Measurements from ENCODE around the gene KCNN1. TPM values are rescaled to one million over a fixed set of nuclear protein-coding genes. Genes with fewer than 3 reads are reported as not detected.

KCNN1 gene
- total and polyA plus RNA-seq, 8 donors: 0.06 to 2.8 (median 2.1) TPM

DNA sequence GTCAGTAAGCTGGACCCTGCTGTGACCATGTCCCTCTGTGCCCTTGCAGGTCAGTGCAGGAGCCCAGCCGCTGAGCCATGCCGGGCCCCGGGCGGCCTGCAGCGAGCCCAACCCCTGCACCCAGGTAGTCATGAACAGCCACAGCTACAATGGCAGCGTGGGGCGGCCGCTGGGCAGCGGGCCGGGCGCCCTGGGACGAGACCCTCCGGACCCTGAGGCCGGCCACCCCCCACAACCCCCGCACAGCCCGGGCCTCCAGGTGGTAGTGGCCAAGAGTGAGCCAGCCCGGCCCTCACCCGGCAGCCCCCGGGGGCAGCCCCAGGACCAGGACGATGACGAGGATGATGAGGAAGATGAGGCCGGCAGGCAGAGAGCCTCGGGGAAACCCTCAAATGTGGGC, 6.9 kb downstream of the KCNN1 start:
- Histone ChIP-seq H3K27ac (no peak overlapping the region), H3K27me3 (peaks cover 0 to 6% of the 10 kb centered on the region in 2 donors), H3K4me3 (no peak overlapping the region), H3K9me3 (no peaks in the 10 kb centered on the region), H3K4me1 (no peaks in the 10 kb centered on the region), H3K36me3 (no peaks in the 10 kb centered on the region)
- no peak for DNase-seq
- intact Hi-C loops (cut with DNase I): no loop called here
- TF ChIP-seq, protein P1, sequence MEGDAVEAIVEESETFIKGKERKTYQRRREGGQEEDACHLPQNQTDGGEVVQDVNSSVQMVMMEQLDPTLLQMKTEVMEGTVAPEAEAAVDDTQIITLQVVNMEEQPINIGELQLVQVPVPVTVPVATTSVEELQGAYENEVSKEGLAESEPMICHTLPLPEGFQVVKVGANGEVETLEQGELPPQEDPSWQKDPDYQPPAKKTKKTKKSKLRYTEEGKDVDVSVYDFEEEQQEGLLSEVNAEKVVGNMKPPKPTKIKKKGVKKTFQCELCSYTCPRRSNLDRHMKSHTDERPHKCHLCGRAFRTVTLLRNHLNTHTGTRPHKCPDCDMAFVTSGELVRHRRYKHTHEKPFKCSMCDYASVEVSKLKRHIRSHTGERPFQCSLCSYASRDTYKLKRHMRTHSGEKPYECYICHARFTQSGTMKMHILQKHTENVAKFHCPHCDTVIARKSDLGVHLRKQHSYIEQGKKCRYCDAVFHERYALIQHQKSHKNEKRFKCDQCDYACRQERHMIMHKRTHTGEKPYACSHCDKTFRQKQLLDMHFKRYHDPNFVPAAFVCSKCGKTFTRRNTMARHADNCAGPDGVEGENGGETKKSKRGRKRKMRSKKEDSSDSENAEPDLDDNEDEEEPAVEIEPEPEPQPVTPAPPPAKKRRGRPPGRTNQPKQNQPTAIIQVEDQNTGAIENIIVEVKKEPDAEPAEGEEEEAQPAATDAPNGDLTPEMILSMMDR (IDR thresholded peaks at IDR 0.05): no peak
- ATAC-seq: no peak

DNA sequence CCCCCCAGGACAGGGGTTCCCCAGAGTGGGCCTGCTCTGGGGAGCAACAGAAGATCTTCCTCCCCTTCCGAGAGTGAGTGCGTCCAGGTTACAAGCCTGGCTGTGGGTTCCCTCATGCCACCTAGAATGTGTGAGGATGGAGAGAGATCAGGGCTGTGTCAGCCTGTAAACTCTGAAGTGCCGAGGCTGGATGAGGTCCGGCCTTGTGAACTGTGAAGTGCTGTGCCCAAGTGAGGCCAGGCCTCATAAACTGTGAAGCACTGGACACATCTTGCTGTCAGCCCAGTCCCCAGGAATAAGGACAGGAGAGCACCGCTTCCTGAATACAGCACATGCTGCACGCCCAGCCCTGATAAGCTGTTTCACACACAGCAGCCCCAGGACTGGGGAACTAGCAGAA, 7.6 kb downstream of the KCNN1 start:
- Histone ChIP-seq H3K36me3 (no peaks in the 10 kb centered on the region), H3K4me3 (no peak overlapping the region), H3K4me1 (no peaks in the 10 kb centered on the region), H3K27me3 (no peaks in the 10 kb centered on the region), H3K27ac (no peak overlapping the region), H3K9me3 (no peaks in the 10 kb centered on the region)
- DNase-seq: no peak
- intact Hi-C loops (cut with DNase I): no loop called here
- TF ChIP-seq, protein P1 (IDR thresholded peaks at IDR 0.05): no peak
- ATAC-seq: no peak

DNA sequence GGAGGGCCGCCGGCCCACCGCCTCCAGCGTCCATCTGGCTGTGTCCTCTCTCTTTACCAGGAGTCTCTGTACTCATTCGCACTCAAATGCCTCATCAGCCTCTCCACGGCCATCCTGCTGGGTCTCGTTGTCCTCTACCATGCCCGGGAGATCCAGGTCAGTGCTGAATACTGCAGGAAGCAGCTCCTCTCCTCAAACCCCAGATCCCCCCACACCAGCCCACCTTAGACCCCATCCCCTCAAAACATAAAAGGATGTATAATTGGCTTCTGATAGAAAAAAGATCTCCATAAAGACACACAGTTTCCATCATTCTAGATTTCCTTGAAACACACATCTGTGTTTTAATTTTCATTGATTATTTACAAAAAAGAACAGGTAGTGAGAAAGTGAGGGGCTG, 8.1 kb downstream of the KCNN1 start:
- no peak for DNase-seq
- intact Hi-C loops (cut with DNase I): no loop called here
- TF ChIP-seq, protein P1 (IDR thresholded peaks at IDR 0.05): no peak
- Histone ChIP-seq H3K36me3 (no peaks in the 10 kb centered on the region), H3K27ac (no peak overlapping the region), H3K4me1 (no peaks in the 10 kb centered on the region), H3K4me3 (no peak overlapping the region), H3K9me3 (no peaks in the 10 kb centered on the region), H3K27me3 (no peaks in the 10 kb centered on the region)
- no peak for ATAC-seq

GRCh38 chr19:17977021-17977420, 10.1 kb downstream of the KCNN1 start:
- intact Hi-C loops (cut with DNase I): no loop called here
- no peaks in the 10 kb centered on the region for H3K9me3 ChIP-seq
- H3K4me1 ChIP-seq: no peaks in the 10 kb centered on the region
- no peaks in the 10 kb centered on the region for H3K36me3 ChIP-seq
- H3K27ac ChIP-seq: no peak overlapping the region
- TF ChIP-seq, protein P1 (IDR thresholded peaks at IDR 0.05): no peak
- DNase-seq (no peak), ATAC-seq (no peak)
- H3K27me3 ChIP-seq: peaks cover 0 to 7% of the 10 kb centered on the region in 2 donors
- no peak overlapping the region for H3K4me3 ChIP-seq

DNA sequence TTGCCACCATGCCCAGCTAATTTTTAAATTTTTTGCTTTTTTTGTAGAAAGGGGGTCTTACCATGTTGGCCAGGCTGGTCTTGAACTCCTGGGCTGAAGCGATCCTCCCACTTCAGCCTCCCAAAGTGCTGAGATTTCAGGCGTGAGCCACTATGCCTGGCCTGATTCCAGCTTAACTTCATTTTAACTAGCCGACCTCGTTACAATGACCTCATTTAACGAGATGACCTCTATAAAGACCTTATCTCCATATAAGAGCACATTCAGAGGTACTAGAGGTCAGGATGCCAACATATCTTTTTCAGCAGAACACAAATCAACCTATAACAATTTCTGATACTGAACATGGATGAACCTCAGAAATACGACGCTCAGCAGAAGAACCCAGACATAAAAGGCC, 10.6 kb downstream of the KCNN1 start:
- TF ChIP-seq, protein P1 (IDR thresholded peaks at IDR 0.05): no peak
- no peak for DNase-seq
- Histone ChIP-seq H3K4me3 (no peak overlapping the region), H3K36me3 (no peaks in the 10 kb centered on the region), H3K27ac (no peak overlapping the region), H3K27me3 (peaks cover 0 to 11% of the 10 kb centered on the region in 2 donors), H3K4me1 (no peaks in the 10 kb centered on the region), H3K9me3 (no peaks in the 10 kb centered on the region)
- no peak for ATAC-seq
- intact Hi-C loops (cut with DNase I): no loop called here

All from left lung (tissue), 10 donors.